Astrocyte (in vitro differentiated cells and primary cell): ENCODE measurements around the gene GNA14. TPM values are rescaled to one million over a fixed set of nuclear protein-coding genes. Genes with fewer than 3 reads are reported as not detected.
"Not testable (repeated sequence)": the region's sequence is repeated elsewhere in the genome, so short reads cannot be mapped to it uniquely, and the experiment has no call there.

ENCODE experiments used
- DNase-seq: peaks from one replicate; pipeline ENCODE4 v3.0.0-alpha.2; 2010; ENCODE audit warnings: low read depth
- FAIRE-seq: peaks from 2 replicates; lab custom pipeline; 2011; peaks lifted over from hg19 to GRCh38; lab: Jason Lieb, UNC
- H2AFZ ChIP-seq: 2 replicates; pipeline ENCODE4 v1.6.0; 2012; ENCODE audit warnings: low read depth, low read length, inconsistent platforms
- H3K27ac ChIP-seq: 2 replicates; pipeline ENCODE4 v1.5.1; 2011; ENCODE audit warnings: low read depth, low read length, inconsistent platforms
- H3K27me3 ChIP-seq: 2 replicates; pipeline ENCODE4 v1.6.0; 2011; ENCODE audit warnings: low read length, inconsistent platforms; ENCODE audit not compliant: insufficient read depth
- H3K36me3 ChIP-seq: 2 replicates; pipeline ENCODE4 v1.5.1; 2011; ENCODE audit warnings: low read length, inconsistent platforms; ENCODE audit not compliant: insufficient read depth
- H3K4me1 ChIP-seq: 2 replicates; pipeline ENCODE4 v1.5.1; 2011; ENCODE audit warnings: low read length, inconsistent platforms; ENCODE audit not compliant: insufficient read depth
- H3K4me2 ChIP-seq: 2 replicates; pipeline ENCODE4 v1.6.0; 2012; ENCODE audit warnings: low read length, inconsistent platforms
- H3K4me3 ChIP-seq: 2 replicates; pipeline ENCODE4 v1.5.1; 2011; ENCODE audit warnings: low read depth, mild to moderate bottlenecking, low read length, inconsistent platforms; ENCODE audit not compliant: insufficient read depth
- H3K79me2 ChIP-seq: 2 replicates; pipeline ENCODE4 v1.6.0; 2012; ENCODE audit warnings: mild to moderate bottlenecking, low read length, inconsistent platforms; ENCODE audit not compliant: insufficient read depth
- H3K9ac ChIP-seq: 2 replicates; pipeline ENCODE4 v1.6.0; 2012; ENCODE audit warnings: mild to moderate bottlenecking, low read length, inconsistent platforms
- H3K9me3 ChIP-seq: 2 replicates; pipeline ENCODE4 v1.5.1; 2012; ENCODE audit warnings: low read depth, mild to moderate bottlenecking, low read length, inconsistent platforms; ENCODE audit not compliant: insufficient read depth
- H4K20me1 ChIP-seq: 2 replicates; pipeline ENCODE4 v1.6.0; 2012; ENCODE audit warnings: low read length, inconsistent platforms; ENCODE audit not compliant: insufficient read depth
- H3K27ac Mint-ChIP-seq: one replicate; pipeline ENCODE4 v1.8.0; 2021; ENCODE audit warnings: mild to moderate bottlenecking, mixed read lengths; ENCODE audit not compliant: unreplicated experiment
- H3K27me3 Mint-ChIP-seq: one replicate; pipeline ENCODE4 v1.8.0; 2021; ENCODE audit warnings: low read depth, mixed read lengths; ENCODE audit not compliant: unreplicated experiment
- H3K36me3 Mint-ChIP-seq: one replicate; pipeline ENCODE4 v1.8.0; 2021; ENCODE audit warnings: low read depth, mixed read lengths; ENCODE audit not compliant: unreplicated experiment
- H3K4me1 Mint-ChIP-seq: one replicate; pipeline ENCODE4 v1.8.0; 2021; ENCODE audit warnings: low read depth, mixed read lengths; ENCODE audit not compliant: unreplicated experiment
- H3K4me3 Mint-ChIP-seq: one replicate; pipeline ENCODE4 v1.8.0; 2021; ENCODE audit warnings: mild to moderate bottlenecking, moderate library complexity, mixed read lengths; ENCODE audit not compliant: unreplicated experiment
- H3K9me3 Mint-ChIP-seq: one replicate; pipeline ENCODE4 v1.8.0; 2021; ENCODE audit warnings: mild to moderate bottlenecking, mixed read lengths; ENCODE audit not compliant: unreplicated experiment
- CTCF ChIP-seq: IDR thresholded peaks from 2 replicates; pipeline ENCODE4 v1.5.1; 2011; ENCODE audit warnings: low read depth, mild to moderate bottlenecking, inconsistent platforms, low read length, moderate library complexity; ENCODE audit not compliant: insufficient read depth
- EZH2 ChIP-seq: IDR thresholded peaks from 2 replicates; pipeline ENCODE4 v1.6.1; 2012; ENCODE audit warnings: mild to moderate bottlenecking, low read length, inconsistent platforms; ENCODE audit not compliant: insufficient read depth
- total RNA-seq: library from RNA; stranded (reverse); gene quantifications from 2 replicates; pipeline ENCODE4 v1.2.1, GENCODE V29; 2021

GNA14 gene
- total RNA-seq, 1 donor from 2014 or later, result 1.0 TPM

GRCh38 chr9:77403239-77403638 is 244.9 kb downstream of the GNA14 start:
- DNase-seq, result no peak
- Mint-ChIP-seq H3K36me3 (peaks cover 17% of the 10 kb centered on the region), H3K27me3 (no peaks in the 10 kb centered on the region), H3K4me1 (no peaks in the 10 kb centered on the region), H3K4me3 (no peak overlapping the region), H3K27ac (no peak overlapping the region), H3K9me3 (peaks cover 4% of the 10 kb centered on the region)
- no peak for FAIRE-seq
- no peak overlapping the region for H3K4me3 ChIP-seq
- H3K4me2 ChIP-seq, result no peak overlapping the region
- H3K36me3 ChIP-seq, result peaks cover 5% of the 10 kb centered on the region
- no peaks in the 10 kb centered on the region for H3K79me2 ChIP-seq
- H4K20me1 ChIP-seq, result no peaks in the 10 kb centered on the region
- H3K4me1 ChIP-seq, result no peaks in the 10 kb centered on the region
- peaks cover 3% of the 10 kb centered on the region for H3K9me3 ChIP-seq
- no peak overlapping the region for H3K27ac ChIP-seq
- no peak overlapping the region for H2AFZ ChIP-seq
- TF ChIP-seq CTCF (no peak), EZH2 (no peak)
- H3K27me3 ChIP-seq, result no peaks in the 10 kb centered on the region
- H3K9ac ChIP-seq, result no peak overlapping the region

DNA sequence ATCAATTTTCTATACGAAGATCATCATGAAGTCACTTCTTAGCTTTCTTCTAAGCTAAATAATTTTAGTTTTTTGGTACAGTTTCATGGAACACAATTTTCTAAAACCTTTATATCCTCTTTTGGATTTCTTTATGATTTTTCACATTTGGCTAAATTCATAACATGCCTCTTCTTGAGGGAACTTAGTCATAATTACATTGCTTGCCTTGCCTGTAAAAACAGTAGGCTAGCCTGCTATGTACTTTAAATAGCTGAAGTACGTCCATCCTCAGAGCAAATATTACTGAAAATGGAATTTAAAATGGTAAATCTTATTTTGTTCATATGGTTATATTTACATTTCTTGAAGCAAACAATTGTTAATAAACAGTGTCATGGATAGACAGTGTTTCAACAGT is 245.8 kb downstream of the GNA14 start:
- no peaks in the 10 kb centered on the region for H3K9me3 Mint-ChIP-seq
- Histone ChIP-seq H3K4me2 (peak overlapping the region; percentile 1), H3K9me3 (no peaks in the 10 kb centered on the region), H2AFZ (no peak overlapping the region), H4K20me1 (no peaks in the 10 kb centered on the region), H3K27ac (peak overlapping the region; percentile 22), H3K4me3 (no peak overlapping the region), H3K9ac (no peak overlapping the region), H3K4me1 (no peaks in the 10 kb centered on the region), H3K79me2 (no peaks in the 10 kb centered on the region), H3K27me3 (no peaks in the 10 kb centered on the region), H3K36me3 (no peaks in the 10 kb centered on the region)
- DNase-seq (no peak), FAIRE-seq (no peak)
- no peaks in the 10 kb centered on the region for H3K27me3 Mint-ChIP-seq
- TF ChIP-seq CTCF, result no peak
- no peak for TF ChIP-seq EZH2
- no peak overlapping the region for H3K4me3 Mint-ChIP-seq
- no peak overlapping the region for H3K27ac Mint-ChIP-seq
- H3K4me1 Mint-ChIP-seq, result no peaks in the 10 kb centered on the region
- H3K36me3 Mint-ChIP-seq, result peaks cover 9% of the 10 kb centered on the region

GRCh38 chr9:77399964-77400363 is 248.2 kb downstream of the GNA14 start:
- peaks cover 3% of the 10 kb centered on the region for H3K36me3 Mint-ChIP-seq
- H3K4me3 Mint-ChIP-seq, result no peak overlapping the region
- no peaks in the 10 kb centered on the region for H3K36me3 ChIP-seq
- no peaks in the 10 kb centered on the region for H4K20me1 ChIP-seq
- no peaks in the 10 kb centered on the region for H3K9me3 Mint-ChIP-seq
- H3K27ac ChIP-seq, result no peak overlapping the region
- H3K9me3 ChIP-seq, result no peaks in the 10 kb centered on the region
- H2AFZ ChIP-seq, result no peak overlapping the region
- H3K27me3 ChIP-seq, result no peaks in the 10 kb centered on the region
- no peaks in the 10 kb centered on the region for H3K79me2 ChIP-seq
- no peak for FAIRE-seq
- H3K4me2 ChIP-seq, result no peak overlapping the region
- no peak overlapping the region for H3K4me3 ChIP-seq
- no peaks in the 10 kb centered on the region for H3K4me1 Mint-ChIP-seq
- TF ChIP-seq CTCF (no peak), EZH2 (no peak)
- H3K9ac ChIP-seq, result no peak overlapping the region
- no peak for DNase-seq
- no peak overlapping the region for H3K27ac Mint-ChIP-seq
- no peaks in the 10 kb centered on the region for H3K27me3 Mint-ChIP-seq
- H3K4me1 ChIP-seq, result no peaks in the 10 kb centered on the region

GRCh38 chr9:77398581-77398980 is 249.5 kb downstream of the GNA14 start:
- not testable (repeated sequence) for H3K27ac Mint-ChIP-seq, DNase-seq

More at GRCh38 chr9:77398581-77398980, 249.5 kb downstream of the GNA14 start:
- not testable (repeated sequence) for H2AFZ ChIP-seq, H3K27me3 ChIP-seq, H3K4me2 ChIP-seq, H3K4me1 ChIP-seq, H3K9me3 Mint-ChIP-seq, H4K20me1 ChIP-seq, H3K4me1 Mint-ChIP-seq, H3K27me3 Mint-ChIP-seq, H3K9ac ChIP-seq, H3K36me3 ChIP-seq, H3K36me3 Mint-ChIP-seq, H3K4me3 ChIP-seq, H3K4me3 Mint-ChIP-seq, H3K9me3 ChIP-seq, H3K79me2 ChIP-seq, FAIRE-seq, H3K27ac ChIP-seq
